ENCODE results near the gene ELAVL3. TPM values are rescaled to one million over a fixed set of nuclear protein-coding genes. Genes with fewer than 3 reads are reported as not detected.

The ELAVL3 gene
- total RNA-seq, 2 experiments from 2014 or later, result 0.66 TPM; not detected in 1

- Mint-ChIP-seq H3K27ac (no peak overlapping the region), H3K9me3 (no peaks in the 10 kb centered on the region), H3K4me3 (peak overlapping the region; percentile 54), H3K27me3 (peaks cover 57% of the 10 kb centered on the region), H3K4me1 (ENCODE audit: low read depth) (peaks cover 22% of the 10 kb centered on the region), H3K36me3 (ENCODE audit: low read depth) (peaks cover 8% of the 10 kb centered on the region)
- POLR2A ChIA-PET, result interaction anchor here (0.6 to 2.0 kb wide), 9 partner anchors 11 to 241 kb away, joined by 3 to 15 read pairs (median 5); partner anchors contain the start of genes ECSIT, ODAD3, PRKCSH and SWSAP1
- Histone ChIP-seq H3K4me1 (ENCODE audit: insufficient read depth, low read length) (peaks cover 36% of the 10 kb centered on the region), H3K27me3 (ENCODE audit: control insufficient read depth in 1 of 2, insufficient read depth in 2 of 2, low read length in 2 of 2) (peaks cover 27 to 35% of the 10 kb centered on the region in 2 experiments), H3K9me3 (ENCODE audit: control insufficient read depth in 1 of 2, insufficient read depth in 1 of 2, low read length in 2 of 2) (peaks cover 0 to 22% of the 10 kb centered on the region in 2 experiments), H3K27ac (ENCODE audit: low read depth in 1 of 2, low read length in 2 of 2) (no peak overlapping the region), H3K4me3 (ENCODE audit: low read length) (peak overlapping the region; percentile 7), H3K36me3 (ENCODE audit: insufficient read depth, low read length) (peaks cover 3% of the 10 kb centered on the region)
- no peak for TF ChIP-seq CTCF (IDR thresholded peaks at IDR 0.05)
- ATAC-seq (ENCODE audit: poor library complexity) (peak; percentile 73), DNase-seq (peak; percentile 15 to 79 (median 46))
- intact Hi-C loops (cut with DNase I, micrococcal nuclease), result loop anchor here (1.0 to 10.0 kb wide), 9 partner anchors 24 to 344 kb away; partner anchors contain the start of genes ODAD3 (in 2 of the 2), PRKCSH (in 2 of the 2) and ZNF653 (in 1 of the 2)
- CTCF ChIA-PET, result interaction anchor here (0.6 to 1.8 kb wide), 18 partner anchors 8 to 412 kb away, joined by 3 to 28 read pairs (median 4); partner anchors contain the start of genes CCDC159, ELOF1, EPOR and ODAD3
These were observed 913 bp upstream of the ELAVL3 start for GRCh38 chr19:11481534-11482383.

- Mint-ChIP-seq H3K27me3 (peaks cover 55% of the 10 kb centered on the region), H3K36me3 (ENCODE audit: low read depth) (peaks cover 2% of the 10 kb centered on the region), H3K27ac (no peak overlapping the region), H3K4me3 (no peak overlapping the region), H3K4me1 (ENCODE audit: low read depth) (peaks cover 22% of the 10 kb centered on the region), H3K9me3 (no peaks in the 10 kb centered on the region)
- H3K36me3 ChIP-seq (ENCODE audit: insufficient read depth, low read length), result peaks cover 3% of the 10 kb centered on the region
- H3K9me3 ChIP-seq (ENCODE audit: control insufficient read depth in 1 of 2, insufficient read depth in 1 of 2, low read length in 2 of 2), result peaks cover 0 to 20% of the 10 kb centered on the region in 2 experiments
- H3K27ac ChIP-seq (ENCODE audit: low read depth in 1 of 2, low read length in 2 of 2), result no peak overlapping the region
- DNase-seq (peak in 1 of 14 experiments; percentile 40), ATAC-seq (ENCODE audit: poor library complexity) (no peak)
- ChIA-PET POLR2A (no interaction called here), CTCF (interaction anchor here (1.3 to 1.4 kb wide), 2 partner anchors 79 to 99 kb away, joined by 3 to 5 read pairs; partner anchors contain the start of gene ELOF1)
- peaks cover 27 to 35% of the 10 kb centered on the region in 2 experiments for H3K27me3 ChIP-seq (ENCODE audit: control insufficient read depth in 1 of 2, insufficient read depth in 2 of 2, low read length in 2 of 2)
- intact Hi-C loops (cut with DNase I, micrococcal nuclease), result loop anchor here (5.0 to 10.0 kb wide), 3 partner anchors 43 to 238 kb away; partner anchors contain the start of genes ODAD3 (in 2 of the 2) and PRKCSH (in 2 of the 2)
- no peak overlapping the region for H3K4me3 ChIP-seq (ENCODE audit: low read length)
- no peak for TF ChIP-seq CTCF (IDR thresholded peaks at IDR 0.05)
- peaks cover 36% of the 10 kb centered on the region for H3K4me1 ChIP-seq (ENCODE audit: insufficient read depth, low read length)
These were observed 740 bp downstream of the ELAVL3 start for GRCh38 chr19:11479898-11480714.
